Measurements from ENCODE around the gene FBP2. TPM values are rescaled to one million over a fixed set of nuclear protein-coding genes. Genes with fewer than 3 reads are reported as not detected.
"Not testable (repeated sequence)": the region's sequence is repeated elsewhere in the genome, so short reads cannot be mapped to it uniquely, and the experiment has no call there.

The FBP2 gene
- polyA plus RNA-seq, 1 of the 3 experiments (the other 2 are of a cell fraction): not detected

DNA sequence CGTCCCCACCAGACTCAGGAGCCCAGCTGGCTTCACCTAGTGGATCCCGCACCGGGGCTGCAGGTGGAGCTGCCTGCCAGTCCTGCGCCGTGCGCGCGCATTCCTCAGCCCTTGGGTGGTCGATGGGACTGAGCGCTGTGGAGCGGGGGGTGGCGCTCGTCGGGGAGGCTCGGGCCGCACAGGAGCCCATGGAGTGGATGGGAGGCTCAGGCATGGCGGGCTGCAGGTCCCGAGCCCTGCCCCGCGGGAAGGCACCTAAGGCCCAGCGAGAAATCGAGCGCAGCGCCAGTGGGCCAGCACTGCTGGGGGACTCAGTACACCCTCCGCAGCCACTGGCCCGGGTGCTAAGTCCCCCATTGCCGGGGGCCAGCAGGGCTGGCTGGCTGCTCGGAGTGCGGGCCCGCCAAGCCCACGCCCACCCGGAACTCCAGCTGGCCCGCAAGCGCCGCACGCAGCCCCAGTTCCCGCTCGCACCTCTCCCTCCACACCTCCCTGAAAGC is 2.5 kb downstream of the FBP2 start:
- CTCF ChIA-PET; H3K4me2 ChIP-seq; H3F3A ChIP-seq (replicated peaks; ENCODE audit: insufficient read depth); H3K27me3 ChIP-seq (ENCODE audit: insufficient read depth); H3K4me1 ChIP-seq (ENCODE audit: control insufficient read depth in 1 of 2, insufficient read depth in 2 of 2, low read depth in 1 of 2, low read length in 1 of 2); H3K9ac ChIP-seq; H3K36me3 ChIP-seq (replicated peaks in 1 of 2; ENCODE audit: control insufficient read depth in 1 of 2, insufficient read depth in 2 of 2, low read length in 1 of 2); H4K20me1 ChIP-seq (ENCODE audit: insufficient read depth); H3K27ac ChIP-seq (ENCODE audit: low read depth in 2 of 2, low read length in 1 of 2); H3K4me3 ChIP-seq (ENCODE audit: low read depth in 2 of 2, low read length in 1 of 2); H2AFZ ChIP-seq (ENCODE audit: low read depth); H3K9me3 ChIP-seq; H3K79me2 ChIP-seq (ENCODE audit: insufficient read depth); POLR2A ChIA-PET; DNase-seq; H3K9me2 ChIP-seq: not testable (repeated sequence)
- 86% methylated on average over 16 of the region's 38 CpGs for WGBS (ENCODE audit: low lambda C conversion rate)

DNA sequence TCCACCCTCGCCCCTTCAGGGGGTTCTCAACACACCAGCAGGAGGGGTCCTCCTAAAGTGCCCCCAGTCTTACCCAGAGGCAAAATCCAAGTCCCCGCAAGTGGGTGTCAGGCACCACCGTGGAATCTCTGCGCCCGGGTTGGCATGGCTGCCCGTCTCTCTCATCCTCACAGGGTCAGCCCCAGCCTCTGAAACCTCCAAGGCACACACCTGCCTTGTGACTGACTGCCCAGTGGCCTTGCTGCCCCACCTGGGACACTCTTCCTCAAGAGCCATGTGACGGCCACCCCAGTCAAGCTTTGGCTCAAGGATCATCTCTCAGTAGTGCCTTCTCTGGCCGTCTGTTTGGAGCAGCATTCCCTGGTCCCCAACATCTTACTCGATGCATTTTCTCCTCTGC is 4.9 kb downstream of the FBP2 start:
- H3K27me3 ChIP-seq (ENCODE audit: insufficient read depth): no peaks in the 10 kb centered on the region
- H3K9me3 ChIP-seq: no peaks in the 10 kb centered on the region
- H4K20me1 ChIP-seq (ENCODE audit: insufficient read depth): no peaks in the 10 kb centered on the region
- TF ChIP-seq YY1 (IDR thresholded peaks at IDR 0.05; ENCODE audit: low read depth): no peak
- TF ChIP-seq, protein P1, sequence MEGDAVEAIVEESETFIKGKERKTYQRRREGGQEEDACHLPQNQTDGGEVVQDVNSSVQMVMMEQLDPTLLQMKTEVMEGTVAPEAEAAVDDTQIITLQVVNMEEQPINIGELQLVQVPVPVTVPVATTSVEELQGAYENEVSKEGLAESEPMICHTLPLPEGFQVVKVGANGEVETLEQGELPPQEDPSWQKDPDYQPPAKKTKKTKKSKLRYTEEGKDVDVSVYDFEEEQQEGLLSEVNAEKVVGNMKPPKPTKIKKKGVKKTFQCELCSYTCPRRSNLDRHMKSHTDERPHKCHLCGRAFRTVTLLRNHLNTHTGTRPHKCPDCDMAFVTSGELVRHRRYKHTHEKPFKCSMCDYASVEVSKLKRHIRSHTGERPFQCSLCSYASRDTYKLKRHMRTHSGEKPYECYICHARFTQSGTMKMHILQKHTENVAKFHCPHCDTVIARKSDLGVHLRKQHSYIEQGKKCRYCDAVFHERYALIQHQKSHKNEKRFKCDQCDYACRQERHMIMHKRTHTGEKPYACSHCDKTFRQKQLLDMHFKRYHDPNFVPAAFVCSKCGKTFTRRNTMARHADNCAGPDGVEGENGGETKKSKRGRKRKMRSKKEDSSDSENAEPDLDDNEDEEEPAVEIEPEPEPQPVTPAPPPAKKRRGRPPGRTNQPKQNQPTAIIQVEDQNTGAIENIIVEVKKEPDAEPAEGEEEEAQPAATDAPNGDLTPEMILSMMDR (IDR thresholded peaks at IDR 0.05): no peak
- no peak for TF ChIP-seq SIN3A (IDR thresholded peaks at IDR 0.05; ENCODE audit: borderline replicate concordance, low read depth, low read length)
- TF ChIP-seq PBX3 (IDR thresholded peaks at IDR 0.05): no peak
- TF ChIP-seq RAD21 (IDR thresholded peaks at IDR 0.05; ENCODE audit: low read length): no peak
- TF ChIP-seq TAF1 (IDR thresholded peaks at IDR 0.05; ENCODE audit: borderline replicate concordance, low read depth, low read length): no peak
- TF ChIP-seq USF2 (IDR thresholded peaks at IDR 0.05; ENCODE audit: borderline replicate concordance, low read depth, low read length): no peak
- no peak for TF ChIP-seq GABPA (IDR thresholded peaks at IDR 0.05; ENCODE audit: low read depth)
- no peak for TF ChIP-seq ELF1 (IDR thresholded peaks at IDR 0.05)
- no peak for TF ChIP-seq TEAD4 (IDR thresholded peaks at IDR 0.05; ENCODE audit: borderline replicate concordance, insufficient read depth)
- no peak overlapping the region for H3K27ac ChIP-seq (ENCODE audit: low read depth in 2 of 2, low read length in 1 of 2)
- 28% methylated on average over 4 of the region's 9 CpGs for WGBS (ENCODE audit: low lambda C conversion rate)
- H3K79me2 ChIP-seq (ENCODE audit: insufficient read depth): no peaks in the 10 kb centered on the region
- ChIA-PET CTCF (no interaction called here), POLR2A (interaction anchor here (0.6 kb wide), 1 partner anchor 21 kb away, joined by 3 read pairs; no protein-coding TSS in a partner anchor)
- DNase-seq: no peak
- no peak overlapping the region for H3K4me3 ChIP-seq (ENCODE audit: low read depth in 2 of 2, low read length in 1 of 2)
- H3K4me2 ChIP-seq: no peak overlapping the region
- peaks cover 0 to 7% of the 10 kb centered on the region in 2 experiments; a peak in 1 of 4 replicates for H3K4me1 ChIP-seq (ENCODE audit: control insufficient read depth in 1 of 2, insufficient read depth in 2 of 2, low read depth in 1 of 2, low read length in 1 of 2)
- no peaks in the 10 kb centered on the region for H3K36me3 ChIP-seq (replicated peaks in 1 of 2; ENCODE audit: control insufficient read depth in 1 of 2, insufficient read depth in 2 of 2, low read length in 1 of 2)
- no peaks in the 10 kb centered on the region for H3F3A ChIP-seq (replicated peaks; ENCODE audit: insufficient read depth)
- no peak overlapping the region for H3K9ac ChIP-seq
- no peaks in the 10 kb centered on the region for H3K9me2 ChIP-seq
- H2AFZ ChIP-seq (ENCODE audit: low read depth): no peak overlapping the region
